ENCODE measurements around the gene PHF5A.
A peak's percentile ranks its signal among the peaks of the same experiment; 100 is the strongest.

PHF5A gene

DNA sequence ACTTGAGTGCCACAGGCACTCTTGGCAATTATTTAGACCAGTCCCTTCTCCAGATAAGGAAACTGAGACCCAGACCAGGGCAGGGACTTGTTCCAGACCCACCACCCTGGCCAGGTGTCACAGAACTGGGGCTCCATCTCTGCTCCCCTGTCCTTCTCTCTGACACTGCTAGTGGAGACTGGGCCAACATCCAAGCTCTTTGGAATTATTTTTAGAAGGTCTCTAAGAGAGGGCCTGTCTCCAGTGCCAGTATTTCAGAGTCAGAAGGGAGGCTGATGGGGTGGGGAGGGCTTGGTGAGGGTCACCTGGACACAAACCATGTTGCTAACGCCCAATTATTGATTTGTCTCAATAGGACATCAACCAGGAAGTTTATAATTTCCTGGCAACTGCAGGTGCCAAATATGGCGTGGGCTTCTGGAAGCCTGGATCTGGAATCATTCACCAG, 43.1 kb upstream of the PHF5A start:
- 95% methylated on average over 2 of the region's 2 CpGs for WGBS (ENCODE audit: insufficient coverage)
- H3K9me3 ChIP-seq (ENCODE audit: control extremely low read depth in 1 of 5, control insufficient read depth in 4 of 5, insufficient read depth in 2 of 5, low read depth in 1 of 5, low read length in 4 of 5): no peaks in the 10 kb centered on the region
- ChIA-PET CTCF (interaction anchor here (1.1 kb wide), 1 partner anchor 85 kb away, joined by 3 read pairs; no protein-coding TSS in a partner anchor), POLR2A (interaction anchor here (0.7 kb wide), 1 partner anchor 16 kb away, joined by 3 read pairs; no protein-coding TSS in a partner anchor)
- H3K36me3 ChIP-seq (ENCODE audit: control insufficient read depth in 4 of 4, insufficient read depth in 4 of 4, low read length in 3 of 4): peaks cover 17 to 87% (median 57%) of the 10 kb centered on the region in 4 experiments
- no peak for DNase-seq
- no peak overlapping the region for H3K27ac ChIP-seq (ENCODE audit: insufficient read depth in 1 of 2, low read depth in 1 of 2, low read length in 2 of 2, poor library complexity in 1 of 2, severe bottlenecking in 2 of 2)
- no peaks in the 10 kb centered on the region for H3K27me3 ChIP-seq (replicated peaks in 2 of 5; ENCODE audit: control insufficient read depth in 4 of 5, insufficient read depth in 5 of 5, low read length in 4 of 5)
- no peaks in the 10 kb centered on the region for H3K4me1 ChIP-seq (ENCODE audit: control extremely low read depth in 1 of 4, control insufficient read depth in 4 of 4, insufficient read depth in 4 of 4, low read length in 3 of 4)
- H3K4me3 ChIP-seq (ENCODE audit: control insufficient read depth in 1 of 7, extremely low read depth in 1 of 7, insufficient read depth in 4 of 7, low read depth in 2 of 7, low read length in 6 of 7): no peak overlapping the region

DNA sequence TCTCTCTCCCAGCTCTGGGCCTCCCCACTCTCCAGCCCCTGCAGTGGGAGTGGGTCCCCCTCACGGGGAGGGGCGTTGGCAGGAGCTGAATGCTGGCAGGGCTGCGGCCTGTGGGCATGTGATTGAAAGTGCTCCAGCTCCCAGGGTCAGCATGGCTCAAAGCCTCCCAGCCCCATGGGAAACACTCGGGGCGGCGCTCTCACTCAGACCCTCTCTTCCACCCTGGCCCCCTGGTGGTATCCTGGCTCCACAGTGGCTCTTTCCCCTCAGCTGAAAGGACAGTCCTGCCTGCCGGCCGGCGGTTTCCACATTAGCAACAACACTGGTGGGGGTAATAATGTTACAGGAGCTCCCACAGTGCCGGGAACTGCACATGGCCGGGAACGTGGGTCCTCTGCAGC, 40.3 kb upstream of the PHF5A start:
- H3K36me3 ChIP-seq (ENCODE audit: control insufficient read depth in 4 of 4, insufficient read depth in 4 of 4, low read length in 3 of 4): peaks cover 17 to 77% (median 47%) of the 10 kb centered on the region in 4 experiments
- H3K4me3 ChIP-seq (ENCODE audit: control insufficient read depth in 1 of 7, extremely low read depth in 1 of 7, insufficient read depth in 4 of 7, low read depth in 2 of 7, low read length in 6 of 7): no peak overlapping the region
- no peaks in the 10 kb centered on the region for H3K4me1 ChIP-seq (ENCODE audit: control extremely low read depth in 1 of 4, control insufficient read depth in 4 of 4, insufficient read depth in 4 of 4, low read length in 3 of 4)
- ChIA-PET POLR2A (interaction anchor here (0.6 kb wide), 1 partner anchor 29 kb away, joined by 5 read pairs; no protein-coding TSS in a partner anchor), CTCF (interaction anchor here (0.6 to 1.7 kb wide), 2 partner anchors 9 to 12 kb away, joined by 3 to 5 read pairs; no protein-coding TSS in a partner anchor)
- H3K9me3 ChIP-seq (ENCODE audit: control extremely low read depth in 1 of 5, control insufficient read depth in 4 of 5, insufficient read depth in 2 of 5, low read depth in 1 of 5, low read length in 4 of 5): no peaks in the 10 kb centered on the region
- WGBS (ENCODE audit: insufficient coverage): 94% methylated on average over 6 of the region's 12 CpGs
- H3K27ac ChIP-seq (ENCODE audit: insufficient read depth in 1 of 2, low read depth in 1 of 2, low read length in 2 of 2, poor library complexity in 1 of 2, severe bottlenecking in 2 of 2): no peak overlapping the region
- no peak for DNase-seq
- H3K27me3 ChIP-seq (replicated peaks in 2 of 5; ENCODE audit: control insufficient read depth in 4 of 5, insufficient read depth in 5 of 5, low read length in 4 of 5): no peaks in the 10 kb centered on the region

DNA sequence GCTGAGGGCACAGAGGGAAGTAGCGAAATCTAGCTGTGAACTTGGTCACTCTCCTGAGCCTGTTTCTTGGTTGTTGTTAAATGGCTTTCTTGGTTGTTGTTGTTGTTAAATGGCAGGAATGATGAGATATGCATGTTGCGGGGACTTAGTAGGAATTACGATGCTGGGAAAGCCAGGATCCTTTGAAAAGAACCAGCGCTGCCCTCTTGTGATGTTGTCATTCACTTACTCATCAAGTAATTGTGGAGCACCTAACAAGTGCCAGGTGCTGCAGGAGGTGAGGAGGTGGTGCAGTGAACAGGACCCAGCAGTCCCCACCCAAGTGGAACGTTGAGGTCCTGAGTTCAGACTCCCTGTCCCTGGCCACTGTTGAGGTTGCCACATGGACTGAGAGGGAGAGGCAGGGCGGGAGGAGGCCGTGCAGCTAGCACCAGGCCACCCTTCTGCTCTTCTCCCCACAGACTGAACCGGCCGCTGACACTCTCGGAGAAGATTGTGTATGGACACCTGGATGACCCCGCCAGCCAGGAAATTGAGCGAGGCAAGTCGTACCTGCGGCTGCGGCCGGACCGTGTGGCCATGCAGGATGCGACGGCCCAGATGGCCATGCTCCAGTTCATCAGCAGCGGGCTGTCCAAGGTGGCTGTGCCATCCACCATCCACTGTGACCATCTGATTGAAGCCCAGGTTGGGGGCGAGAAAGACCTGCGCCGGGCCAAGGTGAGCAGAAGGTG, 39.0 kb upstream of the PHF5A start:
- no peak for DNase-seq
- ChIA-PET CTCF (interaction anchor here (0.7 kb wide), 2 partner anchors 10 to 104 kb away, joined by 3 read pairs; no protein-coding TSS in a partner anchor), POLR2A (no interaction called here)
- Histone ChIP-seq H3K36me3 (ENCODE audit: control insufficient read depth in 4 of 4, insufficient read depth in 4 of 4, low read length in 3 of 4) (peaks cover 14 to 68% (median 39%) of the 10 kb centered on the region in 4 experiments), H3K4me3 (ENCODE audit: control insufficient read depth in 1 of 7, extremely low read depth in 1 of 7, insufficient read depth in 4 of 7, low read depth in 2 of 7, low read length in 6 of 7) (no peak overlapping the region), H3K27me3 (replicated peaks in 2 of 5; ENCODE audit: control insufficient read depth in 4 of 5, insufficient read depth in 5 of 5, low read length in 4 of 5) (no peaks in the 10 kb centered on the region), H3K4me1 (ENCODE audit: control extremely low read depth in 1 of 4, control insufficient read depth in 4 of 4, insufficient read depth in 4 of 4, low read length in 3 of 4) (no peaks in the 10 kb centered on the region), H3K9me3 (ENCODE audit: control extremely low read depth in 1 of 5, control insufficient read depth in 4 of 5, insufficient read depth in 2 of 5, low read depth in 1 of 5, low read length in 4 of 5) (no peaks in the 10 kb centered on the region), H3K27ac (ENCODE audit: insufficient read depth in 1 of 2, low read depth in 1 of 2, low read length in 2 of 2, poor library complexity in 1 of 2, severe bottlenecking in 2 of 2) (no peak overlapping the region)
- WGBS (ENCODE audit: insufficient coverage): 98% methylated on average over 21 of the region's 23 CpGs

DNA sequence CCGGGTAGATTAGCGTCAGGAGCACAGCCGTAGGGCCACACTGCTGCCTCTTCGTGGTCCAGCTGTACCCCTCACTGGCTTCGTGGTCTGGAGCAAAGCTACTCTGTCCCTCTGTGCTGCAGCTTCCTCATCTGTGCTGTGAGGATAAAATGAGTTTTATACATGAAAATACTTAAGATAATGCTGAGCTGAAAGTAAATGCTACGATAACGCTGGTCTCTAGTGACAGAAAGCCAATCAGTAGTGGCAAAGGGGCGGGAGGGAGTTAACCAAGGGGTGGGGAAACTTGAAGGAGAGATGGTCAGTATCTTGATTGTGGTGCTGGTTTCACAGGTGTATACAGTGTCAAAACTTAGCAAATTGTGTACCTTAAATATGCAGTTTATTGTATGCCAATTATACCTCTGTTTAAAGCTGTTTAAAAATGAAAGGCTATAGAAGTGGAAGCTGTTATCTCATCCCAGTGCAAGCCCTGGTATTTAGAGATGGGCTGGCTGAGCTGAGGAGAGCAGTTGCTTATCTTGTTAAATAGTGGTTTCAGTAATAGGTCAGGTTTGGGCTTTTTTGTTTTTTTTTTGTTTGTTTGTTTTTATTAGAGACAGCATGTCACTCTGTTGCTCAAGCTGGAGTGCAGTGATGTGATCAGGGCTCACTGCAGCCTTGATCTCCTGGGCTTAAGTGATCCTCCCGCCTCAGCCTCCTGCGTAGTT, 37.2 kb upstream of the PHF5A start:
- Histone ChIP-seq H3K4me1 (ENCODE audit: control extremely low read depth in 1 of 4, control insufficient read depth in 4 of 4, insufficient read depth in 4 of 4, low read length in 3 of 4) (no peaks in the 10 kb centered on the region), H3K9me3 (ENCODE audit: control extremely low read depth in 1 of 5, control insufficient read depth in 4 of 5, insufficient read depth in 2 of 5, low read depth in 1 of 5, low read length in 4 of 5) (no peaks in the 10 kb centered on the region), H3K36me3 (ENCODE audit: control insufficient read depth in 4 of 4, insufficient read depth in 4 of 4, low read length in 3 of 4) (peaks cover 14 to 71% (median 45%) of the 10 kb centered on the region in 4 experiments), H3K4me3 (ENCODE audit: control insufficient read depth in 1 of 7, extremely low read depth in 1 of 7, insufficient read depth in 4 of 7, low read depth in 2 of 7, low read length in 6 of 7) (no peak overlapping the region), H3K27ac (ENCODE audit: insufficient read depth in 1 of 2, low read depth in 1 of 2, low read length in 2 of 2, poor library complexity in 1 of 2, severe bottlenecking in 2 of 2) (no peak overlapping the region), H3K27me3 (replicated peaks in 2 of 5; ENCODE audit: control insufficient read depth in 4 of 5, insufficient read depth in 5 of 5, low read length in 4 of 5) (no peaks in the 10 kb centered on the region)
- WGBS (ENCODE audit: insufficient coverage): 97% methylated on average over 6 of the region's 10 CpGs
- peak in 1 of 3 donors; percentile 26 for DNase-seq
- ChIA-PET POLR2A (interaction anchor here (0.6 kb wide), 1 partner anchor 25 kb away, joined by 5 read pairs; no protein-coding TSS in a partner anchor), CTCF (interaction anchor here (0.9 to 3.4 kb wide), 6 partner anchors 8 to 104 kb away, joined by 3 to 12 read pairs (median 4); partner anchors contain the start of gene ACO2)

DNA sequence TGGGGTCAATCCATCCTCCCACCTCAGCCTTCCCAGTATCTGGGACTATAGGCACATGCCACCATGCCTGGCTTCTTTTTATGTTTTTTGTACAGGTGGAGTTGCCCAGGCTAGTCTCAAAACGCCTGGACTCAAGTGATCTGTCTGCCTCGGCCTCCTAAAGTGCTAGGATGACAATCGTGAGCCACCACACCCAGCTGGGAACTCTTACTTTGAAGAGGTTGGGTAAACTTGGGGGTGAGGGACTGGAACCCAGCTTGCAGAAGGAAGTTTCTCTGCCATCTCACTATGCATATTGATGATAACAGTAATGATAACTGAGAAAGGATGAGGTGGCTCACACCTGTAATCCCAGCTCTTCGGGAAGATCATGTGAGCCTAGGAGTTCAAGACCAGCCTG, 36.3 kb upstream of the PHF5A start:
- Histone ChIP-seq H3K27ac (ENCODE audit: insufficient read depth in 1 of 2, low read depth in 1 of 2, low read length in 2 of 2, poor library complexity in 1 of 2, severe bottlenecking in 2 of 2) (no peak overlapping the region), H3K4me1 (ENCODE audit: control extremely low read depth in 1 of 4, control insufficient read depth in 4 of 4, insufficient read depth in 4 of 4, low read length in 3 of 4) (no peaks in the 10 kb centered on the region), H3K36me3 (ENCODE audit: control insufficient read depth in 4 of 4, insufficient read depth in 4 of 4, low read length in 3 of 4) (peaks cover 16 to 67% (median 45%) of the 10 kb centered on the region in 4 experiments), H3K9me3 (ENCODE audit: control extremely low read depth in 1 of 5, control insufficient read depth in 4 of 5, insufficient read depth in 2 of 5, low read depth in 1 of 5, low read length in 4 of 5) (no peaks in the 10 kb centered on the region), H3K27me3 (replicated peaks in 2 of 5; ENCODE audit: control insufficient read depth in 4 of 5, insufficient read depth in 5 of 5, low read length in 4 of 5) (no peaks in the 10 kb centered on the region), H3K4me3 (ENCODE audit: control insufficient read depth in 1 of 7, extremely low read depth in 1 of 7, insufficient read depth in 4 of 7, low read depth in 2 of 7, low read length in 6 of 7) (no peak overlapping the region)
- ChIA-PET POLR2A (no interaction called here), CTCF (interaction anchor here (1.2 to 3.4 kb wide), 4 partner anchors 9 to 101 kb away, joined by 3 to 12 read pairs (median 8); no protein-coding TSS in a partner anchor)
- DNase-seq: no peak
- WGBS (ENCODE audit: insufficient coverage): 100% methylated on average over 3 of the region's 4 CpGs

DNA sequence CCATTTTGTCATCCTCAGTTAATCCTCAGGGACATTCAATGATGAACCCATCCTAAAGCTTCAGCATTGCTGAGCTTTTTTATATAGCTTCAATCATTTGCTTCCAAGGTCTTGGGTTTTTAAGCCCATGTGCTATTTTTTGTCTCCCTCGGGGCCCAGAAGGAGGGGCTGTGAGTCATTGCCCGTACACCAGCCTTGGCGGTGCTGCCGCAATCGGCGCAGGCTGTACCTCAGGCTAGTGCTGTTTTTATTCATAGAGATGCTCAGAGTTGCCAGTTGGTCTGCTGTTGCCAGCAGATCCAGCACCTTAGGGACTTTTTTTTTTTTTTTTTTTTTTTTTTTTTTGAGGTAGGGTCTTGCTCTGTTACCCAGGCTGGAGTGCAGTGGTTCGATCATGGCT, 35.9 kb upstream of the PHF5A start:
- Histone ChIP-seq H3K27me3 (replicated peaks in 2 of 5; ENCODE audit: control insufficient read depth in 4 of 5, insufficient read depth in 5 of 5, low read length in 4 of 5) (no peaks in the 10 kb centered on the region), H3K4me1 (ENCODE audit: control extremely low read depth in 1 of 4, control insufficient read depth in 4 of 4, insufficient read depth in 4 of 4, low read length in 3 of 4) (no peaks in the 10 kb centered on the region), H3K36me3 (ENCODE audit: control insufficient read depth in 4 of 4, insufficient read depth in 4 of 4, low read length in 3 of 4) (peaks cover 17 to 69% (median 48%) of the 10 kb centered on the region in 4 experiments), H3K9me3 (ENCODE audit: control extremely low read depth in 1 of 5, control insufficient read depth in 4 of 5, insufficient read depth in 2 of 5, low read depth in 1 of 5, low read length in 4 of 5) (no peaks in the 10 kb centered on the region), H3K27ac (ENCODE audit: insufficient read depth in 1 of 2, low read depth in 1 of 2, low read length in 2 of 2, poor library complexity in 1 of 2, severe bottlenecking in 2 of 2) (no peak overlapping the region), H3K4me3 (ENCODE audit: control insufficient read depth in 1 of 7, extremely low read depth in 1 of 7, insufficient read depth in 4 of 7, low read depth in 2 of 7, low read length in 6 of 7) (no peak overlapping the region)
- DNase-seq: peak in 1 of 3 donors; percentile 24
- WGBS (ENCODE audit: insufficient coverage): 85% methylated on average over 5 of the region's 7 CpGs
- ChIA-PET POLR2A (no interaction called here), CTCF (interaction anchor here (2.1 to 3.4 kb wide), 3 partner anchors 9 to 101 kb away, joined by 5 to 12 read pairs (median 11); no protein-coding TSS in a partner anchor)
